GM12878 (cell line): ENCODE data around the gene FAM118B. TPM values are rescaled to one million over a fixed set of nuclear protein-coding genes. Genes with fewer than 3 reads are reported as not detected.

Source experiments
- ATAC-seq: fragments of 200-7000 bp; cut with Tn5 transposase; 3 replicates; pipeline ENCODE4 v1.9.1; 2020; ENCODE audit warnings: mild to moderate bottlenecking, moderate library complexity
- BruUV-seq: library from RNA; stranded (reverse); fragments of 400-500 nt; replicated peaks from 2 replicates; lab custom pipeline; 2021; lab: Mats Ljungman, UMichigan
- CTCF ChIA-PET: fragments of 300-600 bp; sonication (Branson Sonifier 250); formaldehyde crosslinking; extraction: SDS; loops from one replicate; lab custom pipeline; 2021; ENCODE audit warnings: inconsistent platforms; lab: Yijun Ruan, JAX
- POLR2A ChIA-PET: fragments of 350-600 bp; formaldehyde crosslinking; extraction: SDS; loops from one replicate; lab custom pipeline; 2021; ENCODE audit warnings: inconsistent platforms; lab: Charles Lee
- RAD21 ChIA-PET: fragments of 300-600 bp; sonication (Branson Sonifier 250); formaldehyde crosslinking; loops from one replicate; lab custom pipeline; 2023; ENCODE audit warnings: antibody characterized with exemption; ENCODE audit not compliant: unreplicated experiment; lab: Charles Lee
- SMC1A ChIA-PET: fragments of 300-600 bp; sonication (Branson Sonifier 250); formaldehyde crosslinking; loops from one replicate; lab custom pipeline; 2023; ENCODE audit not compliant: unreplicated experiment, uncharacterized antibody; lab: Charles Lee
- DNase-seq: peaks from one replicate; pipeline ENCODE4 v3.0.0-alpha.2; 2011; ENCODE audit warnings: low read depth, low spot score
- FAIRE-seq: peaks from 3 replicates; lab custom pipeline; 2011; peaks lifted over from hg19 to GRCh38; lab: Jason Lieb, UNC
- H2AFZ ChIP-seq: 2 replicates; pipeline ENCODE4 v1.6.0; 2011; ENCODE audit warnings: low read depth, low read length, control low read depth; ENCODE audit not compliant: control insufficient read depth
- H3K27ac ChIP-seq: 2 replicates; pipeline ENCODE4 v1.5.1; 2011; ENCODE audit warnings: control low read depth; ENCODE audit not compliant: control insufficient read depth, insufficient read depth
- H3K27me3 ChIP-seq, 2 experiments: replicated peaks in 1 of 2; 2 replicates each; pipeline versions ENCODE4 v1.6.0 to v1.6.1; 2011; ENCODE audit warnings: low read length in 1 of 2; ENCODE audit not compliant: control insufficient read depth in 2 of 2, insufficient read depth in 2 of 2
- H3K36me3 ChIP-seq, 2 experiments: 2 replicates each; pipeline ENCODE4 v1.5.1; 2011; ENCODE audit warnings: low read length in 1 of 2; ENCODE audit not compliant: control insufficient read depth in 2 of 2, insufficient read depth in 2 of 2
- H3K4me1 ChIP-seq: 2 replicates; pipeline ENCODE4 v1.6.1; 2011; ENCODE audit warnings: mild to moderate bottlenecking, low read length, moderate library complexity, mixed read lengths; ENCODE audit not compliant: control insufficient read depth, insufficient read depth
- H3K4me2 ChIP-seq: 2 replicates; pipeline ENCODE4 v1.6.0; 2011; ENCODE audit warnings: control low read depth; ENCODE audit not compliant: control insufficient read depth, insufficient read depth
- H3K4me3 ChIP-seq: fragments of 200-600 bp; sonication (generic); 2 replicates; pipeline ENCODE4 v1.5.1; 2016
- H3K79me2 ChIP-seq: 2 replicates; pipeline ENCODE4 v1.6.0; 2011; ENCODE audit warnings: low read length; ENCODE audit not compliant: control insufficient read depth, insufficient read depth
- H3K9ac ChIP-seq: 2 replicates; pipeline ENCODE4 v1.8.0; 2011; ENCODE audit warnings: low read length, control low read depth, mixed read lengths; ENCODE audit not compliant: control insufficient read depth, insufficient read depth
- H3K9me3 ChIP-seq: replicated peaks from 3 replicates; pipeline ENCODE4 v1.5.1; 2011; ENCODE audit warnings: mild to moderate bottlenecking, low read length; ENCODE audit not compliant: control insufficient read depth, insufficient read depth
- H4K20me1 ChIP-seq: 2 replicates; pipeline ENCODE4 v1.6.0; 2011; ENCODE audit not compliant: control insufficient read depth, insufficient read depth
- BMI1 ChIP-seq: fragments of 450-650 bp; IDR thresholded peaks from 2 replicates; pipeline ENCODE4 v1.6.1; 2016; ENCODE audit warnings: mild to moderate bottlenecking, moderate library complexity, borderline replicate concordance
- CREM ChIP-seq: IDR thresholded peaks from 2 replicates; pipeline ENCODE4 v1.6.1; 2014; ENCODE audit warnings: antibody characterized with exemption, low read depth
- HDGF ChIP-seq: fragments of 450-650 bp; IDR thresholded peaks from 2 replicates; pipeline ENCODE4 v1.6.1; 2016; ENCODE audit warnings: antibody characterized with exemption
- KLF5 ChIP-seq: fragments of 450-650 bp; IDR thresholded peaks from 2 replicates; pipeline ENCODE4 v1.6.1; 2014; ENCODE audit warnings: mild to moderate bottlenecking; ENCODE audit not compliant: partially characterized antibody
- POLR2AphosphoS2 ChIP-seq: IDR thresholded peaks from 2 replicates; pipeline ENCODE4 v1.6.1; 2011; ENCODE audit warnings: low read depth, mild to moderate bottlenecking, low read length, improper control_type of control experiment, moderate library complexity
- POLR2AphosphoS5 ChIP-seq: IDR thresholded peaks from 2 replicates; pipeline ENCODE4 v1.6.1; 2011; ENCODE audit warnings: mild to moderate bottlenecking, low read length, inconsistent platforms
- RAD21 ChIP-seq: IDR thresholded peaks from 2 replicates; pipeline ENCODE4 v1.6.1; 2011; ENCODE audit warnings: mild to moderate bottlenecking, low read depth, low read length, moderate library complexity; ENCODE audit not compliant: insufficient read depth
- RFX5 ChIP-seq: IDR thresholded peaks from 2 replicates; pipeline ENCODE4 v1.6.1; 2011; ENCODE audit warnings: low read depth, low read length, improper control_type of control experiment
- TAF1 ChIP-seq: IDR thresholded peaks from 2 replicates; pipeline ENCODE4 v1.6.1; 2011; ENCODE audit warnings: mild to moderate bottlenecking, low read depth, low read length, borderline replicate concordance
- WGBS: methylation state at CpG from one replicate; pipeline ENCODE4 v1.1.6; 2016; ENCODE audit warnings: low lambda C conversion rate; ENCODE audit not compliant: insufficient replicate concordance, insufficient coverage; ENCODE audit errors: missing lambda C conversion rate; 5-methylcytosine and 5-hydroxymethylcytosine counted together
- in situ Hi-C: fragments of 300-500 bp; cut with MboI; formaldehyde crosslinking; loops from 9 replicates; pipeline ENCODE4 v1.14.3; 2018; ENCODE audit warnings: mixed read lengths
- intact Hi-C: fragments of 100-400 bp; cut with micrococcal nuclease; formaldehyde crosslinking; loops from one replicate; pipeline ENCODE4 v1.14.2; 2022; ENCODE audit not compliant: unreplicated experiment
- polyA plus RNA-seq, 11 experiments: library from polyadenylated mRNA; depleted of rRNA in 4 of 11; unstranded in 6 of 11; stranded (reverse) in 5 of 11; fragments of >200 nt; fragmentation: Nextera tagmentation in 4 of 11; fragmentation: Illumina TruSeq in 1 of 11; extraction: Ambion mirVana in 4 of 11; extraction: Trizol in 1 of 11; gene quantifications; 1 replicate in 1 of 11; 2 replicates in 10 of 11; pipeline versions ENCODE4 v1.2.1 to v1.2.3, GENCODE V29; 2011 to 2016; ENCODE audit warnings: inconsistent platforms in 2 of 11, missing spikeins in 2 of 11, low read depth in 1 of 11
- total RNA-seq, 4 experiments: library from RNA; depleted of rRNA in 3 of 4; stranded (reverse); fragments of >200 nt in 3 of 4; fragmentation: Illumina TruSeq in 1 of 4; extraction: Trizol in 1 of 4; gene quantifications; 2 replicates each; pipeline versions ENCODE4 v1.2.1 to v1.2.3, GENCODE V29; 2013 to 2021
- TF ChIP-seq, protein P1 (sequence below): IDR thresholded peaks from 2 replicates; pipeline ENCODE4 v1.6.1; 2011; ENCODE audit warnings: low read depth, mild to moderate bottlenecking, low read length, moderate library complexity, borderline replicate concordance; ENCODE audit errors: extremely low read depth
- TF ChIP-seq, protein P2 (sequence below), 3 experiments: IDR thresholded peaks in 2 of 3; conservative IDR thresholded peaks in 1 of 3; 2 replicates each; pipeline ENCODE4 v1.5.1; 2011; ENCODE audit warnings: low read depth in 3 of 3, low read length in 3 of 3, mild to moderate bottlenecking in 3 of 3, control low read depth in 2 of 3, moderate library complexity in 2 of 3, inconsistent platforms in 1 of 3, mixed read lengths in 1 of 3; ENCODE audit not compliant: control insufficient read depth in 2 of 3, insufficient read depth in 1 of 3; ENCODE audit errors: extremely low read depth in 1 of 3

Gene FAM118B
- total and polyA plus RNA-seq, 10 of the 15 experiments (the other 5 are each of a cell fraction or from before 2014, with no cell fraction given), result 12.8 to 29.7 (median 16.5) TPM

DNA sequence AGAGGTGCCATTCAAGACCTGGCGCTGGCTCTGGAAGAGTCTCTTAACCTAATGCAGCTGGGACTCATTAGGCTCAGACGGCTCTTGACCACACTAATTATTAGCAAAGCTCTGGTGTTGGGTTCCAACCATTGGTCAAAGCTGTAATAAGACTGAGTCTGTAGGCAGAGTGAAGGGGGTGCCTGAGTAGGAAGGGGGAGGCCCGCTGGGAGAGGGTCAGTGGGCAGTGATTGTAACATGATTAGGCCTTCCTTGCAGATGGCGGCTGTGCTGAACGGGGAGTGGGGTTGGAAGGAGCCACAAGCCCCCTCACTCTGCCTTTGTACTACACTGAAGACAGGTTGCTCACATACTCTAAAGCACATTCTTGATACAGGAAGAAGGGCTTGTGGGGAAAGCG, 51.9 kb downstream of the FAM118B start:
- WGBS, result 87% methylated on average over 6 of the region's 6 CpGs
- Histone ChIP-seq H3K27ac (no peak overlapping the region), H3K4me3 (no peak overlapping the region), H3K4me2 (no peak overlapping the region), H3K4me1 (peaks cover 3% of the 10 kb centered on the region; the same call in 1 of the 2 replicates), H4K20me1 (no peaks in the 10 kb centered on the region; the same call in 1 of the 2 replicates), H3K36me3 (peaks cover 29 to 61% of the 10 kb centered on the region in 2 experiments), H3K27me3 (no peaks in the 10 kb centered on the region), H2AFZ (no peak overlapping the region), H3K79me2 (peaks cover 21% of the 10 kb centered on the region), H3K9me3 (no peaks in the 10 kb centered on the region), H3K9ac (no peak overlapping the region)
- ChIA-PET POLR2A (interaction anchor here (0.5 kb wide), 1 partner anchor 70 kb away, joined by 3 read pairs; no protein-coding TSS in a partner anchor), RAD21 (no interaction called here), CTCF (interaction anchor here (0.9 to 1.6 kb wide), 2 partner anchors 12 to 30 kb away, joined by 3 to 4 read pairs; no protein-coding TSS in a partner anchor), SMC1A (interaction anchor here (1.2 kb wide), 1 partner anchor 336 kb away, joined by 3 read pairs; no protein-coding TSS in a partner anchor)
- in situ Hi-C loops, result no loop called here
- TF ChIP-seq KLF5 (no peak), CREM (no peak), POLR2AphosphoS2 (no peak), RFX5 (no peak)
- BruUV-seq, result no TSS peak
- DNase-seq (no peak), FAIRE-seq (no peak), ATAC-seq (no peak)
- intact Hi-C loops, result no loop called here

DNA sequence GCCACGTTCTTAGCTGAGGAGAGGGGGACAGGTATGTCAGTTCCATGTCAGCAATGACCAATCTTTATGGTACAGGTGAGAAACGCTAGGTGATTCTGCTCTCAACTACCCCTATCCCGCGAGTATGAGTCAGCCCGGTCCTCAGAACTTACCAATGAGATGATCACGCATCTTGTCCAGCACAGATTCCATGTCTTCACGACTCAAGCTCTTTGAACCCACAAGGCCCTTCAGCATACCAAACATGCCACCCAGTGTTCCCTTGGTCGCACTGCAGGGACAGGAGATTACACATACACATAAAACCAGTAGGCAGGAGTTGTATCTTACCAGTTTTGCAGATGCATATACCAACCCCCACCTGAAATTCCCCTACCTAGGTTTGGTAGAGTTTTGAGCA, 54.2 kb downstream of the FAM118B start:
- H2AFZ ChIP-seq, result no peak overlapping the region
- intact Hi-C loops (loop anchor here (5.0 kb wide), 1 partner anchor 54 kb away; the partner anchor contains the start of genes FAM118B and RPUSD4), in situ Hi-C loops (no loop called here)
- H3K9me3 ChIP-seq, result no peaks in the 10 kb centered on the region
- peaks cover 3% of the 10 kb centered on the region; the same call in 1 of the 2 replicates for H3K4me1 ChIP-seq
- H3K27me3 ChIP-seq, result no peaks in the 10 kb centered on the region
- no peak overlapping the region for H3K9ac ChIP-seq
- no peak overlapping the region for H3K4me2 ChIP-seq
- ChIA-PET SMC1A (no interaction called here), RAD21 (no interaction called here), POLR2A (no interaction called here), CTCF (no interaction called here)
- peaks cover 29 to 60% of the 10 kb centered on the region in 2 experiments for H3K36me3 ChIP-seq
- 0 out of 2 replicates have a peak, but pooled peaks have one; percentile 34 for TF ChIP-seq POLR2AphosphoS5
- 0 out of 2 replicates have a peak, but pooled peaks have one; percentile 5 for TF ChIP-seq RAD21
- TF ChIP-seq BMI1, result no peak
- no peak for TF ChIP-seq TAF1
- TF ChIP-seq HDGF, result no peak
- TF ChIP-seq, protein P1, sequence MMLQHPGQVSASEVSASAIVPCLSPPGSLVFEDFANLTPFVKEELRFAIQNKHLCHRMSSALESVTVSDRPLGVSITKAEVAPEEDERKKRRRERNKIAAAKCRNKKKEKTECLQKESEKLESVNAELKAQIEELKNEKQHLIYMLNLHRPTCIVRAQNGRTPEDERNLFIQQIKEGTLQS, result no peak
- TF ChIP-seq, protein P2, sequence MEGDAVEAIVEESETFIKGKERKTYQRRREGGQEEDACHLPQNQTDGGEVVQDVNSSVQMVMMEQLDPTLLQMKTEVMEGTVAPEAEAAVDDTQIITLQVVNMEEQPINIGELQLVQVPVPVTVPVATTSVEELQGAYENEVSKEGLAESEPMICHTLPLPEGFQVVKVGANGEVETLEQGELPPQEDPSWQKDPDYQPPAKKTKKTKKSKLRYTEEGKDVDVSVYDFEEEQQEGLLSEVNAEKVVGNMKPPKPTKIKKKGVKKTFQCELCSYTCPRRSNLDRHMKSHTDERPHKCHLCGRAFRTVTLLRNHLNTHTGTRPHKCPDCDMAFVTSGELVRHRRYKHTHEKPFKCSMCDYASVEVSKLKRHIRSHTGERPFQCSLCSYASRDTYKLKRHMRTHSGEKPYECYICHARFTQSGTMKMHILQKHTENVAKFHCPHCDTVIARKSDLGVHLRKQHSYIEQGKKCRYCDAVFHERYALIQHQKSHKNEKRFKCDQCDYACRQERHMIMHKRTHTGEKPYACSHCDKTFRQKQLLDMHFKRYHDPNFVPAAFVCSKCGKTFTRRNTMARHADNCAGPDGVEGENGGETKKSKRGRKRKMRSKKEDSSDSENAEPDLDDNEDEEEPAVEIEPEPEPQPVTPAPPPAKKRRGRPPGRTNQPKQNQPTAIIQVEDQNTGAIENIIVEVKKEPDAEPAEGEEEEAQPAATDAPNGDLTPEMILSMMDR (IDR thresholded peaks at IDR 0.05 in 2 of 3, conservative IDR thresholded peaks at IDR 0.05 in 1 of 3; ENCODE audit: control insufficient read depth in 2 of 3, extremely low read depth in 1 of 3, insufficient read depth in 1 of 3, low read depth in 3 of 3, low read length in 3 of 3), result 0 out of 6 replicates have a peak, but pooled peaks of 1 of the 3 experiments have one; percentile 1
- H4K20me1 ChIP-seq, result no peaks in the 10 kb centered on the region; the same call in 1 of the 2 replicates
- DNase-seq, result no peak
- FAIRE-seq, result no peak
- no peak overlapping the region for H3K27ac ChIP-seq
- no peak overlapping the region for H3K4me3 ChIP-seq
- no TSS peak for BruUV-seq
- ATAC-seq, result no peak
- WGBS, result 97% methylated on average over 8 of the region's 8 CpGs
- peaks cover 37% of the 10 kb centered on the region for H3K79me2 ChIP-seq
